ENCODE data around the gene RHOU. TPM values are rescaled to one million over a fixed set of nuclear protein-coding genes. Genes with fewer than 3 reads are reported as not detected.

The RHOU gene
- total and polyA plus RNA-seq, 2 donors (not counting 3 experiments of a cell fraction or from before 2014, with no cell fraction given), result 0.04 to 0.40 TPM

DNA sequence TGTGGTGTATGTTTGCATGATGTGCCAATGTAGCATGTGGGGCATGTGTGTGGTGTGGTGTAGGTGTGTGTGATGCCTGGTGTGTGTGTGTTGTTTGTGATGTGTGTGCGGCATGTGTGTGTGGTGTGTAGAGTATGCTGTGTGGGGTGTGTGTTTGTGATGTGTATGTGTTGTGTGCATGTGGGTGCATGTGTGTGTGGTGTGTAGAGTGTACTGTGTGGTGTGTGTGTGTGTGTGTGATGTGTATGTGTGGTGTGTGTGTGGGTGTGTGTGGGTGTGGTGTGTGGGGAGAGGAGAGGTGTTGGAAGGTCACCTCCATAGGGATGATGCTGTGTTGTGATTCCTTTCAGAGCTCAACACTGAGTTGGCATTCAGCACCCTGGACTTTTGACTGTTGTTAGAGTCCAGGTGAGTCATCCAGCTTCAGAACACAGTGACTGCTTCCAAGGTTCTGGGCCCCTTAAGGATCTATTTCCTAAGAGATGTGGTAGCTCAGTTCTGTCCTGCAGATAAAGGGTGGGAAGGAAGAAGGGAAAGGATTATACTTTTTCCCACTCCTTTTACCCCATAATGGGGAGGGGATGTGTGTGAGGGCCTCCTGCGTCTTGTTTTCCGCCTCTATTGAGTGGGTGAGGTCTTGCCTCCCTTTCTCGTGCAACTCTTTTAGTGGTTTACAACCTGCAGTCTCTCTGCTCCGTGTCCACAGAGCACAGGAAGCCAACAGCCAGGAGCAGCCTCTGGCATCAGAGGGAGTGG is 47.6 kb downstream of the RHOU start:
- Histone ChIP-seq H3K9me1 (replicated peaks; ENCODE audit: control insufficient read depth, extremely low read depth, insufficient read depth, low read length) (no peaks in the 10 kb centered on the region), H3K79me2 (ENCODE audit: control insufficient read depth, insufficient read depth, low read length) (no peaks in the 10 kb centered on the region), H3K9ac (replicated peaks; ENCODE audit: extremely low read depth, insufficient read depth, low read length) (no peak overlapping the region), H3K4me1 (ENCODE audit: control insufficient read depth, extremely low read depth, insufficient read depth, low read length) (no peaks in the 10 kb centered on the region), H2AFZ (ENCODE audit: low read depth, low read length) (no peak overlapping the region), H3K9me3 (replicated peaks; ENCODE audit: control insufficient read depth, insufficient read depth, low read length) (no peaks in the 10 kb centered on the region), H3K27me3 (ENCODE audit: control insufficient read depth in 2 of 2, insufficient read depth in 2 of 2, low read length in 2 of 2) (no peaks in the 10 kb centered on the region), H3K27ac (ENCODE audit: insufficient read depth, low read depth, low read length) (no peak overlapping the region), H3K36me3 (ENCODE audit: control insufficient read depth in 2 of 2, extremely low read depth in 1 of 2, insufficient read depth in 2 of 2, low read length in 2 of 2) (no peaks in the 10 kb centered on the region), H3K4me2 (ENCODE audit: insufficient read depth, low read length) (no peak overlapping the region), H3K4me3 (replicated peaks in 1 of 3; ENCODE audit: insufficient read depth in 1 of 3, low read depth in 1 of 3, low read length in 3 of 3) (no peak overlapping the region), H4K20me1 (replicated peaks; ENCODE audit: control insufficient read depth, extremely low read depth, insufficient read depth, low read length) (no peaks in the 10 kb centered on the region)
- intact Hi-C loops (cut with micrococcal nuclease) (no loop called here), dilution Hi-C loops (cut with MboI; ENCODE audit: extremely low pct_ligation_motif_present, low sequenced_read_pairs) (no loop called here)
- POLR2A ChIA-PET, result no interaction called here
- TF ChIP-seq EZH2 (IDR thresholded peaks at IDR 0.05; ENCODE audit: borderline replicate concordance, low read depth, low read length, severe bottlenecking) (no peak), MYC (IDR thresholded peaks at IDR 0.05; ENCODE audit: low read depth, low read length) (no peak), JUN (IDR thresholded peaks at IDR 0.05; ENCODE audit: borderline replicate concordance, insufficient read depth, insufficient read length, low read depth) (no peak), POLR2AphosphoS5 (IDR thresholded peaks at IDR 0.05; ENCODE audit: insufficient read depth, low read depth, low read length) (no peak), FOS (IDR thresholded peaks at IDR 0.05; ENCODE audit: borderline replicate concordance, insufficient read depth, low read length) (no peak), POLR2A (IDR thresholded peaks at IDR 0.05; ENCODE audit: low read depth, low read length) (no peak), GATA2 (IDR thresholded peaks at IDR 0.05; ENCODE audit: insufficient read depth, insufficient read length, low read depth, low read length) (no peak)
- TF ChIP-seq, protein P1, sequence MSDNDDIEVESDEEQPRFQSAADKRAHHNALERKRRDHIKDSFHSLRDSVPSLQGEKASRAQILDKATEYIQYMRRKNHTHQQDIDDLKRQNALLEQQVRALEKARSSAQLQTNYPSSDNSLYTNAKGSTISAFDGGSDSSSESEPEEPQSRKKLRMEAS (IDR thresholded peaks at IDR 0.05; ENCODE audit: insufficient read depth, insufficient read length), result no peak
- TF ChIP-seq, protein P2, sequence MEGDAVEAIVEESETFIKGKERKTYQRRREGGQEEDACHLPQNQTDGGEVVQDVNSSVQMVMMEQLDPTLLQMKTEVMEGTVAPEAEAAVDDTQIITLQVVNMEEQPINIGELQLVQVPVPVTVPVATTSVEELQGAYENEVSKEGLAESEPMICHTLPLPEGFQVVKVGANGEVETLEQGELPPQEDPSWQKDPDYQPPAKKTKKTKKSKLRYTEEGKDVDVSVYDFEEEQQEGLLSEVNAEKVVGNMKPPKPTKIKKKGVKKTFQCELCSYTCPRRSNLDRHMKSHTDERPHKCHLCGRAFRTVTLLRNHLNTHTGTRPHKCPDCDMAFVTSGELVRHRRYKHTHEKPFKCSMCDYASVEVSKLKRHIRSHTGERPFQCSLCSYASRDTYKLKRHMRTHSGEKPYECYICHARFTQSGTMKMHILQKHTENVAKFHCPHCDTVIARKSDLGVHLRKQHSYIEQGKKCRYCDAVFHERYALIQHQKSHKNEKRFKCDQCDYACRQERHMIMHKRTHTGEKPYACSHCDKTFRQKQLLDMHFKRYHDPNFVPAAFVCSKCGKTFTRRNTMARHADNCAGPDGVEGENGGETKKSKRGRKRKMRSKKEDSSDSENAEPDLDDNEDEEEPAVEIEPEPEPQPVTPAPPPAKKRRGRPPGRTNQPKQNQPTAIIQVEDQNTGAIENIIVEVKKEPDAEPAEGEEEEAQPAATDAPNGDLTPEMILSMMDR (IDR thresholded peaks at IDR 0.05; ENCODE audit: extremely low read depth in 1 of 2, insufficient read depth in 1 of 2, low read depth in 1 of 2, low read length in 2 of 2), result no peak
- DNase-seq (ENCODE audit: low read depth, low spot score), result no peak
- CTCF ChIA-PET, result no interaction called here
- BruUV-seq (replicated peaks), result no TSS peak
- FAIRE-seq, result no peak

Measured in endothelial cell of umbilical vein (primary cell).